Mucosa of gallbladder (tissue), 1 donor: ENCODE results near the gene WEE1. TPM values are rescaled to one million over a fixed set of nuclear protein-coding genes. Genes with fewer than 3 reads are reported as not detected.
"Not testable (repeated sequence)": the region's sequence is repeated elsewhere in the genome, so short reads cannot be mapped to it uniquely, and the experiment has no call there.

Source experiments
- DNase-seq: peaks from one replicate; pipeline ENCODE4 v3.0.0-alpha.2; 2020; ENCODE audit warnings: low spot score
- total RNA-seq: library from RNA; stranded (reverse); gene quantifications from one replicate; pipeline ENCODE4 v1.2.1, GENCODE V29; 2021
- donor health status: DM: no; HTN: no; CAD: no.

WEE1 gene
- total RNA-seq = 108 TPM

GRCh38 chr11:9573052-9573774 is at the start of gene WEE1:
WEE1 (plus strand) TSS chr11:9573670; CDS start chr11:9573934, 264 bp downstream.
- DNase-seq = peak; percentile 99

GRCh38 chr11:9524001-9524400 is 49.5 kb upstream of the WEE1 start:
- DNase-seq = no peak

- DNase-seq = no peak
These were observed 48.4 kb upstream of the WEE1 start for GRCh38 chr11:9525116-9525515.

- DNase-seq = peak; percentile 58
These were observed 45.9 kb upstream of the WEE1 start for GRCh38 chr11:9527481-9528135.

GRCh38 chr11:9528136-9528501 is 45.4 kb upstream of the WEE1 start:
- DNase-seq = no peak

GRCh38 chr11:9528573-9529333 is 44.7 kb upstream of the WEE1 start:
- DNase-seq = no peak

GRCh38 chr11:9529334-9529650 is 44.2 kb upstream of the WEE1 start:
- DNase-seq = no peak

- DNase-seq = no peak
These were observed 43.3 kb upstream of the WEE1 start for GRCh38 chr11:9530020-9530621.

GRCh38 chr11:9530901-9531625 is 42.4 kb upstream of the WEE1 start:
- no peak for DNase-seq

GRCh38 chr11:9533058-9533457 is 40.4 kb upstream of the WEE1 start:
- no peak for DNase-seq

- DNase-seq = no peak
These were observed 39.6 kb upstream of the WEE1 start for GRCh38 chr11:9533736-9534473.

GRCh38 chr11:9535189-9535781 is 38.2 kb upstream of the WEE1 start:
- peak; percentile 63 for DNase-seq

GRCh38 chr11:9538548-9538947 is 34.9 kb upstream of the WEE1 start:
- DNase-seq = no peak

- DNase-seq = not testable (repeated sequence)
These were observed 24.3 kb upstream of the WEE1 start for GRCh38 chr11:9549216-9549615.

GRCh38 chr11:9550191-9550628 is 23.3 kb upstream of the WEE1 start:
- DNase-seq = no peak

GRCh38 chr11:9561279-9561982 is 12.0 kb upstream of the WEE1 start:
- DNase-seq = no peak

- no peak for DNase-seq
These were observed 10.8 kb upstream of the WEE1 start for GRCh38 chr11:9562716-9563115.

- no peak for DNase-seq
These were observed 10.2 kb upstream of the WEE1 start for GRCh38 chr11:9563196-9563730.

- peak; percentile 79 for DNase-seq
These were observed 7.5 kb upstream of the WEE1 start for GRCh38 chr11:9565822-9566560.
